GM21786 (cell line): Measurements from ENCODE around the gene P2RX4.
A peak's percentile ranks its signal among the peaks of the same experiment; 100 is the strongest.
"Not testable (repeated sequence)": the region's sequence is repeated elsewhere in the genome, so short reads cannot be mapped to it uniquely, and the experiment has no call there.

Experiments used
- ATAC-seq: cut with Tn5 transposase; IDR thresholded peaks from one replicate; pipeline ENCODE4 v1.9.1; 2021; ENCODE audit not compliant: unreplicated experiment

The P2RX4 gene

GRCh38 chr12:121209624-121210572 lies at the start of gene P2RX4:
Gene P2RX4, plus strand, starts transcription at chr12:121210129. Its CDS starts 36 bp downstream, at chr12:121210165.
- peak; percentile 85 for ATAC-seq

- ATAC-seq: no peak
Measured at GRCh38 chr12:121162384-121162783, 47.5 kb upstream of the P2RX4 start.

- no peak for ATAC-seq
Measured at GRCh38 chr12:121162985-121163384, 46.9 kb upstream of the P2RX4 start.

GRCh38 chr12:121164839-121165238 lies 45.1 kb upstream of the P2RX4 start:
- ATAC-seq: not testable (repeated sequence)

- no peak for ATAC-seq
Measured at GRCh38 chr12:121165316-121165715, 44.6 kb upstream of the P2RX4 start.

GRCh38 chr12:121166356-121166755 lies 43.6 kb upstream of the P2RX4 start:
- ATAC-seq: no peak

- no peak for ATAC-seq
Measured at GRCh38 chr12:121167232-121167820, 42.6 kb upstream of the P2RX4 start.

GRCh38 chr12:121167951-121168350 lies 42.0 kb upstream of the P2RX4 start:
- no peak for ATAC-seq

- ATAC-seq: no peak
Measured at GRCh38 chr12:121170151-121170550, 39.8 kb upstream of the P2RX4 start.

GRCh38 chr12:121170611-121171260 lies 39.2 kb upstream of the P2RX4 start:
- ATAC-seq: no peak

- ATAC-seq: no peak
Measured at GRCh38 chr12:121172145-121172544, 37.8 kb upstream of the P2RX4 start.

GRCh38 chr12:121175383-121176119 lies 34.4 kb upstream of the P2RX4 start:
- ATAC-seq: no peak

GRCh38 chr12:121176826-121177529 lies 33.0 kb upstream of the P2RX4 start:
- no peak for ATAC-seq

- ATAC-seq: no peak
Measured at GRCh38 chr12:121181181-121181580, 28.7 kb upstream of the P2RX4 start.

GRCh38 chr12:121182222-121182893 lies 27.6 kb upstream of the P2RX4 start:
- no peak for ATAC-seq

- ATAC-seq: no peak
Measured at GRCh38 chr12:121184425-121184824, 25.5 kb upstream of the P2RX4 start.

GRCh38 chr12:121184984-121185889 lies 24.7 kb upstream of the P2RX4 start:
- no peak for ATAC-seq

- ATAC-seq: no peak
Measured at GRCh38 chr12:121186826-121187225, 23.1 kb upstream of the P2RX4 start.

- no peak for ATAC-seq
Measured at GRCh38 chr12:121187501-121187900, 22.4 kb upstream of the P2RX4 start.
